ENCODE results near the gene ZNF195. TPM values are rescaled to one million over a fixed set of nuclear protein-coding genes. Genes with fewer than 3 reads are reported as not detected.

Gene ZNF195
- total RNA-seq, 4 donors from 2014 or later: 21.1 to 31.8 (median 26.7) TPM

DNA sequence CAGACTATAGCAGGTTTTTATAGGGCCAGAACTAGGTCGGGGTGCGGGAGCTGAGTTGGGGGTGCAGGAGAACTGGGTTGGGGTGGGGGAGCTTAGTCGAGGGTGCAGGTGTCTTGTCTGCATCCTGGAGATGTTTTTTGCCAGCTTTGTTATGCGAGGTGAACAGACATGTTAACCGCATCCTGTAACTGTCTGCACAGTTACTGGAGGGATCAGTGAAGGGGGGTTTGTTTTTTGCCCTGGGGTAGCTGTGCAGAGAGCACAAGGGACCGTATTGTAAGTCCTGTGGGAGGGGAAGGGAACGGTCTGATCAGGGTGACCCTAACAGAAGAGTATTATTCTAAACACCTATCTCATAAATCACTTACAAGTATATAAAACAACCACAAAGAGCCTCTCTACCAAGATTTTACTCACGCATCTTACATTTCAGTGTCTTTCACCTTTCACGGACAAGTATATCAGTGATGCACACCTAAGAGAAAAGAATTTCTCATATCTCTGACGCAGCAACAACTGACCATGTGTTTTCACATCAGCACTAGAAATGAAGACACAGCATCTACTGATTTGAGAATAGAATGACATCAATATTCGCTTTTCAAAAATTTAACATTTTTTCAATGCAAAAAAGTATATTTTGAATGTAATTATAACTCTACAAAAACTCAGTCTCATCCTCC is 20.8 kb downstream of the ZNF195 start:
- peaks cover 38 to 41% of the 10 kb centered on the region in 2 donors for H3K36me3 ChIP-seq
- H3K27ac ChIP-seq: no peak overlapping the region
- H3K4me3 ChIP-seq (replicated peaks in 1 of 3): no peak overlapping the region
- whole genome bisulfite sequencing, 2 donors: 86 to 89% methylated on average over 11 of the region's 11 CpGs
- H3K27me3 ChIP-seq: no peaks in the 10 kb centered on the region
- intact Hi-C loops (cut with DNase I): no loop called here
- TF ChIP-seq, protein P1, sequence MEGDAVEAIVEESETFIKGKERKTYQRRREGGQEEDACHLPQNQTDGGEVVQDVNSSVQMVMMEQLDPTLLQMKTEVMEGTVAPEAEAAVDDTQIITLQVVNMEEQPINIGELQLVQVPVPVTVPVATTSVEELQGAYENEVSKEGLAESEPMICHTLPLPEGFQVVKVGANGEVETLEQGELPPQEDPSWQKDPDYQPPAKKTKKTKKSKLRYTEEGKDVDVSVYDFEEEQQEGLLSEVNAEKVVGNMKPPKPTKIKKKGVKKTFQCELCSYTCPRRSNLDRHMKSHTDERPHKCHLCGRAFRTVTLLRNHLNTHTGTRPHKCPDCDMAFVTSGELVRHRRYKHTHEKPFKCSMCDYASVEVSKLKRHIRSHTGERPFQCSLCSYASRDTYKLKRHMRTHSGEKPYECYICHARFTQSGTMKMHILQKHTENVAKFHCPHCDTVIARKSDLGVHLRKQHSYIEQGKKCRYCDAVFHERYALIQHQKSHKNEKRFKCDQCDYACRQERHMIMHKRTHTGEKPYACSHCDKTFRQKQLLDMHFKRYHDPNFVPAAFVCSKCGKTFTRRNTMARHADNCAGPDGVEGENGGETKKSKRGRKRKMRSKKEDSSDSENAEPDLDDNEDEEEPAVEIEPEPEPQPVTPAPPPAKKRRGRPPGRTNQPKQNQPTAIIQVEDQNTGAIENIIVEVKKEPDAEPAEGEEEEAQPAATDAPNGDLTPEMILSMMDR (IDR thresholded peaks at IDR 0.05): no peak
- TF ChIP-seq POLR2A (IDR thresholded peaks at IDR 0.05): no peak
- no peaks in the 10 kb centered on the region for H3K9me3 ChIP-seq
- no peak for DNase-seq
- H3K4me1 ChIP-seq: no peaks in the 10 kb centered on the region

DNA sequence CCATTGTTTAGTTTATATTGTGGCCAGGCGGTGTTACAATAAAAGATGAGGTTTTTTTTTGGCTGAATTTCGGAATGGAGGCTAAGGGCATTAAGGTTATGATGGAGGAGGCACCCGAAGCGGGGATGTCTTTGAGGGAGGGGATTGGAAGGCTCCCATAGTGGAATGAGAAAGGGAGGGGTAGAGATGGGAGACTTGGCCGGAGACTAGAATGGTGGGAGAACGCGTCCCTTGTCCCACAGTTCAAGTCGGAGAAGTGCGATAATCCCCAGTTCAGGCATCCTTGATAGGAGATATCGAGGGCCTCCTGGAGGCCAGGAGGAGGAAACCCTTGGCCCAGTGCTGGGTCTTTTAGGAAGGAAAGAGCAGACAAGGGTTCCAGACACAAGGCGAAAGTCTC is 21.6 kb downstream of the ZNF195 start:
- Histone ChIP-seq H3K9me3 (no peaks in the 10 kb centered on the region), H3K36me3 (peaks cover 32 to 33% of the 10 kb centered on the region in 2 donors), H3K4me1 (no peaks in the 10 kb centered on the region), H3K27me3 (no peaks in the 10 kb centered on the region), H3K4me3 (replicated peaks in 1 of 3) (no peak overlapping the region), H3K27ac (no peak overlapping the region)
- TF ChIP-seq POLR2A (IDR thresholded peaks at IDR 0.05): no peak
- TF ChIP-seq, protein P1 (IDR thresholded peaks at IDR 0.05): no peak
- intact Hi-C loops (cut with DNase I): no loop called here
- no peak for DNase-seq
- 93 to 98% methylated on average over 11 of the region's 11 CpGs for WGBS, 2 donors

DNA sequence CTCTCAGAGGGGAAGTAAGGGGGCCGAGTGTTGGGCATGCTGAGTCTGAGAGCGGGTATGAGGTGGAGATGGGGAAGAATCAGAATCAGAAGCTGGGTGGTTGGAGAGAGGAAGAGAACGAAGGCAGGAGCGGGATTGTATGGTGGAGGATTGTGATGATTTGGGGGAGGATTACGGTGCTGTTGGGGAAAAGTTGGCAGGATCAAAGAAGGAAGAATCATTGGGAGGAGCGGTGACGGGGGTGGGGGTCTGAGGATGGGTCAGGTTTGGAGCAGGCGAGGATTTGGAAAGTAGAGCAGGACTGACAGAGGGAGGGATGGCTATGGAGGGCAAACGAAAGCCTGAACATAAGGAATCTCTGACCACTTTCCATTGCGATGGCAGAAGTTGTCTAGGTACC is 22.1 kb downstream of the ZNF195 start:
- intact Hi-C loops (cut with DNase I): no loop called here
- no peak for DNase-seq
- Histone ChIP-seq H3K27me3 (no peaks in the 10 kb centered on the region), H3K9me3 (no peaks in the 10 kb centered on the region), H3K4me1 (no peaks in the 10 kb centered on the region), H3K27ac (no peak overlapping the region), H3K36me3 (peaks cover 29% of the 10 kb centered on the region in 2 donors), H3K4me3 (replicated peaks in 1 of 3) (no peak overlapping the region)
- 96% methylated on average over 10 of the region's 10 CpGs for WGBS, 2 donors
- TF ChIP-seq POLR2A (IDR thresholded peaks at IDR 0.05): no peak
- TF ChIP-seq, protein P1 (IDR thresholded peaks at IDR 0.05): no peak

DNA sequence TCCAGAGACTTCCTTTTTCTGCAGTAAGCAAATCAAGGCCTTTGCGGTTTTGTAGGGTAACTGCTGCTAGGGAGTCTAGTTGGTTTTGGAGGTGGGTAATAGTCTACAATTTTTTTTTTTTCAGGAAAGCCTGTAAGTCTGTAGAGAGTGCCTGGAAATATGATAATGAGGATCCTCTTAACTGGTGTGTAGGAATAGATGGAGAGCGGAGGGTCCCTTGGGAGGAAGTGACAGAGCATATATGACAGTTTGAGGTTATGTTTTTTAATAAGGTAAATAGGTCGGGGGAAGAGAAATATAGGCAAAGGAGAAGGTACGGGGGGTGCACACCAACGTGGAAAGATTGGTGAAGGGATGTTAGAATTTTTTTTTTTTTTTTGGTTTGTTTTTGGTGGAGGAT is 25.9 kb downstream of the ZNF195 start:
- no peak overlapping the region for H3K4me3 ChIP-seq (replicated peaks in 1 of 3)
- no peak for DNase-seq
- TF ChIP-seq, protein P1 (IDR thresholded peaks at IDR 0.05): no peak
- no peak for TF ChIP-seq POLR2A (IDR thresholded peaks at IDR 0.05)
- 89 to 90% methylated on average over 5 of the region's 5 CpGs for WGBS, 2 donors
- H3K27ac ChIP-seq: no peak overlapping the region
- H3K27me3 ChIP-seq: no peaks in the 10 kb centered on the region
- intact Hi-C loops (cut with DNase I): no loop called here
- no peaks in the 10 kb centered on the region for H3K9me3 ChIP-seq
- H3K4me1 ChIP-seq: no peaks in the 10 kb centered on the region
- H3K36me3 ChIP-seq: no peaks in the 10 kb centered on the region

DNA sequence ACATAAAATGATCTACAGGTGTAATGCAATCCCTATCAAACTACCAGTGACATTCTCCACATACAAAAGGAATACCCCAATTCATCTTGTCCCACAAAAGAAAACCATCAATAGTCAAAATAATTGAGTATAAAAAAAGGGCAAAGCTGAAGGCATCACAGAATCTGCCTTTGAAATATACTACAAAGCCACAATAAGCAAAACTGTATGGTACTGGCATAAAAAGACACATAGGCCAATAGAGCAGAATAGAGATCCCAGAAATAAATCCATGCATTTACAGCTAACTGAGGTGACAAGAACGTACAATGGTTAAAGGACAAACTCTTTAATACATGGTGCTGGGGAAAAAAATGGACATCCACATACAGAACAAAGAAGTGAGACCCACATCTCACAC is 31.8 kb downstream of the ZNF195 start:
- Histone ChIP-seq H3K4me3 (replicated peaks in 1 of 3) (no peak overlapping the region), H3K36me3 (no peaks in the 10 kb centered on the region), H3K27ac (no peak overlapping the region), H3K4me1 (no peaks in the 10 kb centered on the region), H3K27me3 (no peaks in the 10 kb centered on the region), H3K9me3 (no peaks in the 10 kb centered on the region)
- WGBS, 2 donors: 90 to 94% methylated on average over 1 of the region's 1 CpG
- intact Hi-C loops (cut with DNase I): loop anchor here (10.0 kb wide), 1 partner anchor 58 kb away; no protein-coding TSS in a partner anchor
- no peak for DNase-seq
- TF ChIP-seq, protein P1 (IDR thresholded peaks at IDR 0.05): no peak
- no peak for TF ChIP-seq POLR2A (IDR thresholded peaks at IDR 0.05)

All from thyroid gland (tissue), 4 donors.